ENCODE results near the gene CCDC51. TPM values are rescaled to one million over a fixed set of nuclear protein-coding genes. Genes with fewer than 3 reads are reported as not detected.
"Not testable (repeated sequence)": the region's sequence is repeated elsewhere in the genome, so short reads cannot be mapped to it uniquely, and the experiment has no call there.

Gene CCDC51
- polyA plus RNA-seq, 2 of the 4 experiments (the other 2 are of a cell fraction): 19.8 to 26.7 TPM

- no peak for DNase-seq (ENCODE audit: low read depth in 1 of 2, low spot score in 1 of 2)
- ChIA-PET POLR2A (interaction anchor here (0.9 to 1.0 kb wide), 2 partner anchors 9 to 17 kb away, joined by 3 read pairs; partner anchors contain the start of gene ATRIP), CTCF (interaction anchor here (0.6 to 4.4 kb wide), 5 partner anchors 43 to 85 kb away, joined by 3 to 39 read pairs (median 8); no protein-coding TSS in a partner anchor)
- ATAC-seq: no peak
- Histone ChIP-seq H3K4me3 (no peak overlapping the region), H3K9me3 (no peaks in the 10 kb centered on the region), H3K27ac (no peak overlapping the region), H3K4me2 (no peak overlapping the region), H3K4me1 (peaks cover 40% of the 10 kb centered on the region)
- no peak for FAIRE-seq
- TF ChIP-seq PHF8 (IDR thresholded peaks at IDR 0.05; ENCODE audit: borderline replicate concordance, low read depth): no peak
- TF ChIP-seq ZSCAN20 (CRISPR knock-in tag; IDR thresholded peaks at IDR 0.05): no peak
- TF ChIP-seq SREBF2 (IDR thresholded peaks at IDR 0.05): no peak
- TF ChIP-seq KDM5A (IDR thresholded peaks at IDR 0.05): no peak
- WGBS (ENCODE audit: missing lambda C conversion rate): 79% methylated on average over 9 of the region's 9 CpGs
These were observed 23.8 kb upstream of the CCDC51 start for GRCh38 chr3:48463703-48464102.

GRCh38 chr3:48461767-48462166 is 21.8 kb upstream of the CCDC51 start:
- 90% methylated on average over 7 of the region's 7 CpGs for WGBS (ENCODE audit: missing lambda C conversion rate)
- not testable (repeated sequence) for ATAC-seq; H3K4me2 ChIP-seq; H3K27ac ChIP-seq; DNase-seq (ENCODE audit: low read depth in 1 of 2, low spot score in 1 of 2); H3K9me3 ChIP-seq; H3K4me3 ChIP-seq; FAIRE-seq
- POLR2A ChIA-PET: interaction anchor here (0.8 kb wide), 1 partner anchor 51 kb away, joined by 6 read pairs; no protein-coding TSS in a partner anchor
- peaks cover 20% of the 10 kb centered on the region for H3K4me1 ChIP-seq
- CTCF ChIA-PET: interaction anchor here (1.3 to 1.9 kb wide), 2 partner anchors 9 to 87 kb away, joined by 4 read pairs; no protein-coding TSS in a partner anchor

GRCh38 chr3:48460517-48460902 is 20.6 kb upstream of the CCDC51 start:
- Histone ChIP-seq H3K9me3 (no peaks in the 10 kb centered on the region), H3K4me3 (no peak overlapping the region), H3K27ac (no peak overlapping the region), H3K4me1 (peaks cover 8% of the 10 kb centered on the region), H3K4me2 (no peak overlapping the region)
- 94% methylated on average over 3 of the region's 3 CpGs for WGBS (ENCODE audit: missing lambda C conversion rate)
- DNase-seq (ENCODE audit: low read depth in 1 of 2, low spot score in 1 of 2) (no peak), FAIRE-seq (no peak), ATAC-seq (no peak)
- CTCF ChIA-PET: no interaction called here
- POLR2A ChIA-PET: interaction anchor here (1.8 kb wide), 1 partner anchor 14 kb away, joined by 5 read pairs; the partner anchor contains the start of gene ATRIP
- TF ChIP-seq NR3C1 (IDR thresholded peaks at IDR 0.05) (no peak), MAFK (IDR thresholded peaks at IDR 0.05; ENCODE audit: partially characterized antibody) (no peak), RCOR1 (IDR thresholded peaks at IDR 0.05; ENCODE audit: low read depth, low read length) (no peak), HDAC2 (IDR thresholded peaks at IDR 0.05) (no peak), EHF (CRISPR knock-in tag; IDR thresholded peaks at IDR 0.05) (no peak), CHD4 (IDR thresholded peaks at IDR 0.05; ENCODE audit: borderline replicate concordance) (no peak), PBX3 (IDR thresholded peaks at IDR 0.05) (no peak), EHMT2 (IDR thresholded peaks at IDR 0.05; ENCODE audit: low read depth) (no peak), RFX5 (IDR thresholded peaks at IDR 0.05) (no peak), BCL3 (IDR thresholded peaks at IDR 0.05) (no peak), NPAS2 (CRISPR knock-in tag; IDR thresholded peaks at IDR 0.05; ENCODE audit: borderline replicate concordance) (no peak), RAD21 (conservative IDR thresholded peaks at IDR 0.05 in 1 of 2, IDR thresholded peaks at IDR 0.05 in 1 of 2) (no peak), CHD2 (IDR thresholded peaks at IDR 0.05; ENCODE audit: low read length, partially characterized antibody) (no peak), JUN (IDR thresholded peaks at IDR 0.05) (no peak), ELK1 (IDR thresholded peaks at IDR 0.05; ENCODE audit: low read depth, low read length) (no peak), ATOH8 (CRISPR knock-in tag; IDR thresholded peaks at IDR 0.05; ENCODE audit: low read depth) (no peak)

All from A549 (cell line).